ENCODE measurements around the gene CDK5RAP2.
"Not testable (repeated sequence)": the region's sequence is repeated elsewhere in the genome, so short reads cannot be mapped to it uniquely, and the experiment has no call there.

CDK5RAP2 gene

DNA sequence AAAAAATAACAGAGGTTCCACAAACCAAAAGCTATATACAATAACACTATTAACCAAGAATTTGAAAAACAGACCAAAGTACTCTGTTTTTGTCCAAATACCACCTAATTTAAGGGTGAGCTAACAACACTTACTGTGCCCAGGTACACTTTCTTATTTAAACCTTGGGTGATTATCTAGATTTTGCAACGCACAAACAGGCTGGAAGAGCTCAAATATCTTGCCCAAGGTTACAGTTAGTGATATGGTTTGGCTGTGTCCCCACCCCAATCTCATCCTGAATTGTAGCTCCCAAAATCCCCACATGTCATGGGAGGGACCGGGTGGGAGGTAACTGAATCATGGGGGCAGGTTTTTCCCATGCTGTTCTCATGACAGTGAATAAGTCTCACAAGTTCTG, 58.9 kb downstream of the CDK5RAP2 start:
- no peak for TF ChIP-seq CTCF (IDR thresholded peaks at IDR 0.05; ENCODE audit: low read depth, low read length)
- no peak for DNase-seq (ENCODE audit: low read depth in 2 of 2)
- no peak overlapping the region for H3K4me3 ChIP-seq (replicated peaks in 1 of 2; ENCODE audit: low read depth in 2 of 2, low read length in 2 of 2)

DNA sequence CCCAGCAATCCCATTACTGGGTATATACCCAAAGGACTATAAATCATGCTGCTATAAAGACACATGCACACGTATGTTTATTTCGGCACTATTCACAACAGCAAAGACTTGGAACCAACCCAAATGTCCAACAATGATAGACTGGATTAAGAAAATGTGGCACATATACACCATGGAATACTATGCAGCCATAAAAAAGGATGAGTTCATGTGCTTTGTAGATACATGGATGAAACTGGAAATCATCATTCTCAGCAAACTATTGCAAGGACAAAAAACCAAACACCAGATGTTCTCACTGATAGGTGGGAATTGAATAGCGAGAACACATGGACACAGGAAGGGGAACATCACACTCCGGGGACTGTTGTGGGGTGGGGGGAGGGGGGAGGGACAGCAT, 64.0 kb downstream of the CDK5RAP2 start:
- H3K4me3 ChIP-seq (replicated peaks in 1 of 2; ENCODE audit: low read depth in 2 of 2, low read length in 2 of 2); DNase-seq (ENCODE audit: low read depth in 2 of 2): not testable (repeated sequence)

DNA sequence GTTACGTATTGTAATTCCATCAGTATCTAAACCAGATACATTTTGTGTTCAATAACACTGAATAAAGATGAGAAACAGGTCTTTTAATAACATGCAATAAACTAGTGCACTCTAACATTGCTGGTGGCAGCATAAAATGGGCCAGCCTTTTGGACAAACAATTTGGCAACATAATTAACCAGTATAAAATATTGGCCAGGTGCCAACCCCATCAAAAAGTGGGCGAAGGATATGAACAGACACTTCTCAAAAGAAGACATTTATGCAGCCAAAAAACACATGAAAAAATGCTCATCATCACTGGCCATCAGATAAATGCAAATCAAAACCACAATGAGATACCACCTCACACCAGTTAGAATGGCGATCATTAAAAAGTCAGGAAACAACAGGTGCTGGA, 64.5 kb downstream of the CDK5RAP2 start:
- DNase-seq (ENCODE audit: low read depth in 2 of 2); H3K4me3 ChIP-seq (replicated peaks in 1 of 2; ENCODE audit: low read depth in 2 of 2, low read length in 2 of 2): not testable (repeated sequence)

DNA sequence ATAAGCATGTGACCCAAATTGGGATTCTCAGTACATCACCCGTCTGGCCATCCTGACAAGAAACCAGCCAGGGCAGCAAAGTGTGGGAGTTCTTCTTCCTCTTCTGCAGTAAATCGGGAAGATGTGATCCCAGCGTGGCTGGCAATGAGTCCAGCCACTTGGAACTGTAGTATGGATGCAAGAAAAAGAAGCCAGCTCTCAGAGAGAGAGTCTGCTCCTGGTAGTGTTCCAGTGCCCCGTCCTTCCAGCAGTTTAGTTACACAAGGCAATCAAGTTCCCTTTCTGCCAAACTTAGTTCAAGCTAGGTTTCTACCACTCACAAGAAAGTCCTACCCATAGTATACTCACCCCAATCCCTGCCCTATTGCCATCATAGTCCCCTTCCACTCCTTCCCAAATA, 65.6 kb downstream of the CDK5RAP2 start:
- DNase-seq (ENCODE audit: low read depth in 2 of 2), result no peak
- no peak overlapping the region for H3K4me3 ChIP-seq (replicated peaks in 1 of 2; ENCODE audit: low read depth in 2 of 2, low read length in 2 of 2)
- TF ChIP-seq CTCF (IDR thresholded peaks at IDR 0.05; ENCODE audit: low read depth, low read length), result no peak

- TF ChIP-seq CTCF (IDR thresholded peaks at IDR 0.05; ENCODE audit: low read depth, low read length), result no peak
- no peak for DNase-seq (ENCODE audit: low read depth in 2 of 2)
- H3K4me3 ChIP-seq (replicated peaks in 1 of 2; ENCODE audit: low read depth in 2 of 2, low read length in 2 of 2), result no peak overlapping the region
These were observed 66.1 kb downstream of the CDK5RAP2 start for GRCh38 chr9:120513825-120514396.

- H3K4me3 ChIP-seq (replicated peaks in 1 of 2; ENCODE audit: low read depth in 2 of 2, low read length in 2 of 2), result no peak overlapping the region
- TF ChIP-seq CTCF (IDR thresholded peaks at IDR 0.05; ENCODE audit: low read depth, low read length), result no peak
- no peak for DNase-seq (ENCODE audit: low read depth in 2 of 2)
These were observed 69.2 kb downstream of the CDK5RAP2 start for GRCh38 chr9:120510816-120511215.

DNA sequence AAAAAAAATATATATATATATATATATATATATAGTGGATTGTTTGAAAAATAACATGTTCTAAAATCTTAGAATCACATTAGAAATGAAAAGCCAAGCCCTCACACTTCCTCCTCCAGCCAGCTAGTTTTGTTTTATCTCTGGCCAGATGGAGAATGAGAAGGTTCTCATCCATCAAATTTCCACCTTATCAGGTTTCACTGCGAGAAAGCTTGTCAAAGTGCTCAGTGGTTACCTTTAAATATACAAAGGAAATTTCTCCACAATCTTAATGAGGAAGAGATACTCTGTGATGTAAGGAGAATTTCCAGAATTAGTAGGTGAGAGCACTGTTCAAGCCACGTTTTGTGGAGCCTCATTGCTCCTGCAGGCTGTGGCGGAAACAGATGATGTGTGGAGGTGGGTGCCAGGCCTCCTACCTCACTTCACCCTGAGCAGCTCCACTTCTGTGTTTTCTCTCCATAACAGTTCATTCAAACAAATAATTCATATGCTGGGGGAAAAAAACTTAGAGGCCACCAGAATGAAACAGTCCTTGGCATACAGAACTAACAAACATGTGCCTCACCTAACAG, 71.9 kb downstream of the CDK5RAP2 start:
- no peak for DNase-seq (ENCODE audit: low read depth in 2 of 2)
- H3K4me3 ChIP-seq (replicated peaks in 1 of 2; ENCODE audit: low read depth in 2 of 2, low read length in 2 of 2), result no peak overlapping the region
- TF ChIP-seq CTCF (IDR thresholded peaks at IDR 0.05; ENCODE audit: low read depth, low read length), result no peak

- H3K4me3 ChIP-seq (replicated peaks in 1 of 2; ENCODE audit: low read depth in 2 of 2, low read length in 2 of 2), result no peak overlapping the region
- DNase-seq (ENCODE audit: low read depth in 2 of 2), result peak; percentile 39 to 41
- TF ChIP-seq CTCF (IDR thresholded peaks at IDR 0.05; ENCODE audit: low read depth, low read length), result peak; percentile 27
These were observed 74.8 kb downstream of the CDK5RAP2 start for GRCh38 chr9:120505186-120505585.

All from cardiac fibroblast (primary cell).